Measurements from ENCODE around the gene RNU5D-1. TPM values are rescaled to one million over a fixed set of nuclear protein-coding genes. Genes with fewer than 3 reads are reported as not detected.

RNU5D-1 gene
- total RNA-seq, 1 donor from 2014 or later, result not detected

GRCh38 chr1:44681905-44682882 lies 48.8 kb downstream of the RNU5D-1 start:
- Histone ChIP-seq H3K9me3 (no peaks in the 10 kb centered on the region), H3K27me3 (no peaks in the 10 kb centered on the region), H3K4me1 (no peaks in the 10 kb centered on the region), H3K4me3 (no peak overlapping the region), H3K27ac (no peak overlapping the region), H3K36me3 (no peaks in the 10 kb centered on the region)
- DNase-seq (ENCODE audit: low spot score in 2 of 2), result no peak
- TF ChIP-seq, protein P1, sequence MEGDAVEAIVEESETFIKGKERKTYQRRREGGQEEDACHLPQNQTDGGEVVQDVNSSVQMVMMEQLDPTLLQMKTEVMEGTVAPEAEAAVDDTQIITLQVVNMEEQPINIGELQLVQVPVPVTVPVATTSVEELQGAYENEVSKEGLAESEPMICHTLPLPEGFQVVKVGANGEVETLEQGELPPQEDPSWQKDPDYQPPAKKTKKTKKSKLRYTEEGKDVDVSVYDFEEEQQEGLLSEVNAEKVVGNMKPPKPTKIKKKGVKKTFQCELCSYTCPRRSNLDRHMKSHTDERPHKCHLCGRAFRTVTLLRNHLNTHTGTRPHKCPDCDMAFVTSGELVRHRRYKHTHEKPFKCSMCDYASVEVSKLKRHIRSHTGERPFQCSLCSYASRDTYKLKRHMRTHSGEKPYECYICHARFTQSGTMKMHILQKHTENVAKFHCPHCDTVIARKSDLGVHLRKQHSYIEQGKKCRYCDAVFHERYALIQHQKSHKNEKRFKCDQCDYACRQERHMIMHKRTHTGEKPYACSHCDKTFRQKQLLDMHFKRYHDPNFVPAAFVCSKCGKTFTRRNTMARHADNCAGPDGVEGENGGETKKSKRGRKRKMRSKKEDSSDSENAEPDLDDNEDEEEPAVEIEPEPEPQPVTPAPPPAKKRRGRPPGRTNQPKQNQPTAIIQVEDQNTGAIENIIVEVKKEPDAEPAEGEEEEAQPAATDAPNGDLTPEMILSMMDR (IDR thresholded peaks at IDR 0.05), result no peak
- intact Hi-C loops (cut with DNase I), result no loop called here

Other genes with a start within 250 kb of the RNU5D-1 start
- gene TMEM53, start 56.7 kb downstream of the RNU5D-1 start, total RNA-seq, result 9.2 TPM
- gene ARMH1, start 56.5 kb downstream of the RNU5D-1 start, total RNA-seq, result not detected
- gene KIF2C, start 8.7 kb upstream of the RNU5D-1 start, total RNA-seq, result 0.53 TPM
- 1,693 TPM for gene RPS8, start 44.4 kb upstream of the RNU5D-1 start, total RNA-seq
- gene BEST4, start 57.0 kb upstream of the RNU5D-1 start, total RNA-seq, result not detected
- 107 TPM for gene PLK3, start 69.2 kb upstream of the RNU5D-1 start, total RNA-seq
- not detected for gene DYNLT4, start 76.2 kb upstream of the RNU5D-1 start, total RNA-seq
- 15.1 TPM for gene BTBD19, start 77.4 kb upstream of the RNU5D-1 start, total RNA-seq
- not detected for gene PTCH2, start 112.1 kb upstream of the RNU5D-1 start, total RNA-seq

All from ascending aorta (tissue), 2 donors.